K562 (cell line): Measurements from ENCODE around the gene NTF4.

Source experiments
- NFYB ChIP-seq: IDR thresholded peaks from 2 replicates; pipeline ENCODE4 v1.6.1; 2011; ENCODE audit warnings: mild to moderate bottlenecking, moderate library complexity; ENCODE audit not compliant: insufficient read length; ENCODE audit errors: extremely low read depth
- TF ChIP-seq, protein P1 (sequence below): sonication (generic); formaldehyde crosslinking; IDR thresholded peaks from 2 replicates; pipeline ENCODE4 v1.8.0; 2022; ENCODE audit warnings: mild to moderate bottlenecking, missing genetic modification reagents

GRCh38 chr19:49020342-49020741, 44.3 kb downstream of the NTF4 start:
- TF ChIP-seq, protein P1, sequence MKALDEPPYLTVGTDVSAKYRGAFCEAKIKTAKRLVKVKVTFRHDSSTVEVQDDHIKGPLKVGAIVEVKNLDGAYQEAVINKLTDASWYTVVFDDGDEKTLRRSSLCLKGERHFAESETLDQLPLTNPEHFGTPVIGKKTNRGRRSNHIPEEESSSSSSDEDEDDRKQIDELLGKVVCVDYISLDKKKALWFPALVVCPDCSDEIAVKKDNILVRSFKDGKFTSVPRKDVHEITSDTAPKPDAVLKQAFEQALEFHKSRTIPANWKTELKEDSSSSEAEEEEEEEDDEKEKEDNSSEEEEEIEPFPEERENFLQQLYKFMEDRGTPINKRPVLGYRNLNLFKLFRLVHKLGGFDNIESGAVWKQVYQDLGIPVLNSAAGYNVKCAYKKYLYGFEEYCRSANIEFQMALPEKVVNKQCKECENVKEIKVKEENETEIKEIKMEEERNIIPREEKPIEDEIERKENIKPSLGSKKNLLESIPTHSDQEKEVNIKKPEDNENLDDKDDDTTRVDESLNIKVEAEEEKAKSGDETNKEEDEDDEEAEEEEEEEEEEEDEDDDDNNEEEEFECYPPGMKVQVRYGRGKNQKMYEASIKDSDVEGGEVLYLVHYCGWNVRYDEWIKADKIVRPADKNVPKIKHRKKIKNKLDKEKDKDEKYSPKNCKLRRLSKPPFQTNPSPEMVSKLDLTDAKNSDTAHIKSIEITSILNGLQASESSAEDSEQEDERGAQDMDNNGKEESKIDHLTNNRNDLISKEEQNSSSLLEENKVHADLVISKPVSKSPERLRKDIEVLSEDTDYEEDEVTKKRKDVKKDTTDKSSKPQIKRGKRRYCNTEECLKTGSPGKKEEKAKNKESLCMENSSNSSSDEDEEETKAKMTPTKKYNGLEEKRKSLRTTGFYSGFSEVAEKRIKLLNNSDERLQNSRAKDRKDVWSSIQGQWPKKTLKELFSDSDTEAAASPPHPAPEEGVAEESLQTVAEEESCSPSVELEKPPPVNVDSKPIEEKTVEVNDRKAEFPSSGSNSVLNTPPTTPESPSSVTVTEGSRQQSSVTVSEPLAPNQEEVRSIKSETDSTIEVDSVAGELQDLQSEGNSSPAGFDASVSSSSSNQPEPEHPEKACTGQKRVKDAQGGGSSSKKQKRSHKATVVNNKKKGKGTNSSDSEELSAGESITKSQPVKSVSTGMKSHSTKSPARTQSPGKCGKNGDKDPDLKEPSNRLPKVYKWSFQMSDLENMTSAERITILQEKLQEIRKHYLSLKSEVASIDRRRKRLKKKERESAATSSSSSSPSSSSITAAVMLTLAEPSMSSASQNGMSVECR (CRISPR knock-in tag), result no peak
- no peak for TF ChIP-seq NFYB
